A673 (cell line): ENCODE results near the gene INPP5B. TPM values are rescaled to one million over a fixed set of nuclear protein-coding genes. Genes with fewer than 3 reads are reported as not detected.

Source experiments
- BruUV-seq: library from RNA; stranded (reverse); fragments of 400-500 nt; replicated peaks from 2 replicates; lab custom pipeline; 2021; lab: Mats Ljungman, UMichigan
- CTCF ChIA-PET: fragments of 300-600 bp; sonication (Branson Sonifier 250); formaldehyde crosslinking; loops from one replicate; lab custom pipeline; 2022; ENCODE audit warnings: antibody characterized with exemption; lab: Charles Lee
- POLR2A ChIA-PET: fragments of 300-600 bp; sonication (Branson Sonifier 250); formaldehyde crosslinking; loops from one replicate; lab custom pipeline; 2022; ENCODE audit warnings: antibody characterized with exemption; ENCODE audit not compliant: low non-redundant PET; lab: Charles Lee
- DNase-seq: peaks from one replicate; pipeline ENCODE4 v3.0.0-alpha.2; 2015; ENCODE audit warnings: low spot score
- H3K27ac ChIP-seq: fragments of 200-600 bp; sonication (generic); 2 replicates; pipeline ENCODE4 v1.5.1; 2016; ENCODE audit warnings: mixed run types, low read depth, mild to moderate bottlenecking, mixed read lengths, antibody characterized with exemption, low read length; ENCODE audit not compliant: poor library complexity, severe bottlenecking
- H3K27me3 ChIP-seq: fragments of 200-600 bp; sonication (generic); replicated peaks from 2 replicates; pipeline ENCODE4 v1.6.1; 2017; ENCODE audit warnings: mixed run types, low read depth, mild to moderate bottlenecking, mixed read lengths, antibody characterized with exemption, low read length; ENCODE audit not compliant: insufficient read depth, poor library complexity
- H3K36me3 ChIP-seq: fragments of 200-600 bp; sonication (generic); 2 replicates; pipeline ENCODE4 v1.6.1; 2016; ENCODE audit warnings: mixed run types, mild to moderate bottlenecking, mixed read lengths, antibody characterized with exemption, low read length; ENCODE audit not compliant: insufficient read depth, poor library complexity, severe bottlenecking
- H3K4me1 ChIP-seq: fragments of 200-600 bp; sonication (generic); 2 replicates; pipeline ENCODE4 v1.6.1; 2017; ENCODE audit warnings: mixed run types, mild to moderate bottlenecking, mixed read lengths, antibody characterized with exemption, low read length; ENCODE audit not compliant: insufficient read depth, poor library complexity, severe bottlenecking
- H3K4me3 ChIP-seq: fragments of 200-600 bp; sonication (generic); 2 replicates; pipeline ENCODE4 v1.5.1; 2016; ENCODE audit warnings: low read depth, mixed run types, mild to moderate bottlenecking, mixed read lengths, low read length; ENCODE audit not compliant: poor library complexity, severe bottlenecking
- H3K9me3 ChIP-seq: fragments of 200-600 bp; sonication (generic); 2 replicates; pipeline ENCODE4 v1.6.1; 2016; ENCODE audit warnings: mixed run types, low read depth, mild to moderate bottlenecking, mixed read lengths, antibody characterized with exemption, low read length; ENCODE audit not compliant: poor library complexity, severe bottlenecking
- EZH2 ChIP-seq: fragments of 200-600 bp; sonication (generic); IDR thresholded peaks from 2 replicates; pipeline ENCODE4 v1.6.1; 2017; ENCODE audit warnings: borderline replicate concordance, low read depth, mild to moderate bottlenecking, mixed read lengths, antibody characterized with exemption, low read length; ENCODE audit not compliant: poor library complexity, severe bottlenecking
- intact Hi-C: fragments of 100-400 bp; cut with micrococcal nuclease; formaldehyde crosslinking; loops from one replicate; pipeline ENCODE4 v1.10.0; 2022; ENCODE audit not compliant: unreplicated experiment
- total RNA-seq: library from RNA; stranded (reverse); gene quantifications from 2 replicates; pipeline ENCODE4 v1.2.3, GENCODE V29; 2021
- TF ChIP-seq, protein P1 (sequence below): fragments of 300-800, 200-600 bp; sonication (generic); conservative IDR thresholded peaks from 2 replicates; pipeline ENCODE4 v1.5.1; 2017; ENCODE audit warnings: low read depth, mild to moderate bottlenecking, antibody characterized with exemption, low read length, moderate library complexity, mixed read lengths

The INPP5B gene
- total RNA-seq, 1 experiment from 2014 or later, result 15.6 TPM

DNA sequence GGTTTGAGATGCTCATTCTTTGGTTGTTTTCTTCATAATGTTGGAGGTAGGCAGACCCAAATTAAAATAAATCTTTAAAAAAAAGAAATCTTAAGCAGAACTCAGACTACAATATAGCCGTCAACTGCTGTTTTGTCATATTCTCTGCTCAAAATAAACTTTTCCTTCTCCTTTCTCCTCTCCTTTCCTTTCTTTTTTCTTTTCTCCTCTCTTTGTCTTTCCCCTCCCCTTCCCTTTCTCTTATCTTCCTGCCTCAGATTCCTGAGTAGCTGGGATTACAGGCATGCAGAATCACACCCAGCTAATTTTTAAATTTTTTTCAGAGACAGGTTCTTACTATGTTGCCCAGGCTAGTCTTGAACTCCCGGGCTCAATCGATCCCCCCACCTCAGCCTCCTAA is 62.7 kb downstream of the INPP5B start:
- no peaks in the 10 kb centered on the region for H3K4me1 ChIP-seq
- BruUV-seq, result no TSS peak
- intact Hi-C loops, result no loop called here
- no peak for DNase-seq
- TF ChIP-seq EZH2, result no peak
- TF ChIP-seq, protein P1, sequence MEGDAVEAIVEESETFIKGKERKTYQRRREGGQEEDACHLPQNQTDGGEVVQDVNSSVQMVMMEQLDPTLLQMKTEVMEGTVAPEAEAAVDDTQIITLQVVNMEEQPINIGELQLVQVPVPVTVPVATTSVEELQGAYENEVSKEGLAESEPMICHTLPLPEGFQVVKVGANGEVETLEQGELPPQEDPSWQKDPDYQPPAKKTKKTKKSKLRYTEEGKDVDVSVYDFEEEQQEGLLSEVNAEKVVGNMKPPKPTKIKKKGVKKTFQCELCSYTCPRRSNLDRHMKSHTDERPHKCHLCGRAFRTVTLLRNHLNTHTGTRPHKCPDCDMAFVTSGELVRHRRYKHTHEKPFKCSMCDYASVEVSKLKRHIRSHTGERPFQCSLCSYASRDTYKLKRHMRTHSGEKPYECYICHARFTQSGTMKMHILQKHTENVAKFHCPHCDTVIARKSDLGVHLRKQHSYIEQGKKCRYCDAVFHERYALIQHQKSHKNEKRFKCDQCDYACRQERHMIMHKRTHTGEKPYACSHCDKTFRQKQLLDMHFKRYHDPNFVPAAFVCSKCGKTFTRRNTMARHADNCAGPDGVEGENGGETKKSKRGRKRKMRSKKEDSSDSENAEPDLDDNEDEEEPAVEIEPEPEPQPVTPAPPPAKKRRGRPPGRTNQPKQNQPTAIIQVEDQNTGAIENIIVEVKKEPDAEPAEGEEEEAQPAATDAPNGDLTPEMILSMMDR, result no peak
- H3K27ac ChIP-seq, result no peak overlapping the region
- no peaks in the 10 kb centered on the region for H3K27me3 ChIP-seq
- H3K4me3 ChIP-seq, result no peak overlapping the region
- H3K9me3 ChIP-seq, result no peaks in the 10 kb centered on the region
- peaks cover 26% of the 10 kb centered on the region for H3K36me3 ChIP-seq
- ChIA-PET POLR2A (no interaction called here), CTCF (no interaction called here)

DNA sequence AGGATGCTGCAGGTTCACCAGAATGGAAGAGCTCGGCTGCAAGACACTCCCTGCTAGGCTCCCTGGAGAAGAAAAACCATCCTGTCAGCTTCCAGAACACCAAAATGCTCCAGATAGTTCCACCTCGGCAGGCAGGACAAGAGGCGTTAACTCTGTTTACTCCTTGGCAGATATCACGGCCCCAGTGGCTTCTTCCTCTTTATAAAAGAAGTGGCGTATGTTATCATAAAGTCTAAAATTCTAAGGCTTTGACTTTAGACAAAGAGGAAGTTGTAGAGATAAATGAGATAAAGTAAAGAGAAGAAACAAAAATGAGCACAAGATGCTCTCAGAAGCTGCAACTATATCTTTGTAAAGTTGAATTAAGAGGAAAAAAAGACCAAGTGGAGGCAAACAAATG is 63.2 kb downstream of the INPP5B start:
- CTCF ChIA-PET, result no interaction called here
- H3K27me3 ChIP-seq, result no peaks in the 10 kb centered on the region
- H3K4me1 ChIP-seq, result no peaks in the 10 kb centered on the region
- no peak overlapping the region for H3K4me3 ChIP-seq
- DNase-seq, result no peak
- TF ChIP-seq, protein P1, result no peak
- TF ChIP-seq EZH2, result no peak
- BruUV-seq, result no TSS peak
- peaks cover 23% of the 10 kb centered on the region for H3K36me3 ChIP-seq
- POLR2A ChIA-PET, result no interaction called here
- H3K27ac ChIP-seq, result no peak overlapping the region
- no peaks in the 10 kb centered on the region for H3K9me3 ChIP-seq
- intact Hi-C loops, result no loop called here

DNA sequence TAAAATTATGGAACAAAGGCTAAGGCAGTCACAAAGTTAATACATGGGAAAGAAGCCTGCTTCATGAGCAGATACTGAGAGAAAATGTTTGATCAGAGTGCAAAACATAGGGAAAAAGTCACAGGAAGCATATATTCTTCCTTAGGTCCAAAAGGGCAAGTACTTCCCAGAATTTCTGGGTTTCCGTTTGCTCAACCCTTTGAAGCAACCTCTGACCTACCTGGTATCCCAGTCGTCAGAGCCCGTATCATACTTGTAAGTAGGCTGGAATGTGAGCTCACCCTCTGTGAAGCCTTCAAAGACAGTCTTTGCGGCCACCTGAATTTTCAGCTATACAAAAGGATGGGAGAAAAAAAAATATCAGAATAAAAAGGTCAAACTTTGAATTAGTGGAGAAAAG is 67.0 kb downstream of the INPP5B start:
- intact Hi-C loops, result no loop called here
- H3K27ac ChIP-seq, result no peak overlapping the region
- no peak for DNase-seq
- H3K4me3 ChIP-seq, result no peak overlapping the region
- H3K36me3 ChIP-seq, result peaks cover 22% of the 10 kb centered on the region
- ChIA-PET CTCF (no interaction called here), POLR2A (no interaction called here)
- TF ChIP-seq, protein P1, result no peak
- no peak for TF ChIP-seq EZH2
- BruUV-seq, result no TSS peak
- H3K9me3 ChIP-seq, result no peaks in the 10 kb centered on the region
- H3K4me1 ChIP-seq, result no peaks in the 10 kb centered on the region
- no peaks in the 10 kb centered on the region for H3K27me3 ChIP-seq
